ENCODE results near the gene CACNA2D3. TPM values are rescaled to one million over a fixed set of nuclear protein-coding genes. Genes with fewer than 3 reads are reported as not detected.

CACNA2D3 gene
- total RNA-seq, 4 donors from 2014 or later: 0.30 to 9.6 (median 3.9) TPM

DNA sequence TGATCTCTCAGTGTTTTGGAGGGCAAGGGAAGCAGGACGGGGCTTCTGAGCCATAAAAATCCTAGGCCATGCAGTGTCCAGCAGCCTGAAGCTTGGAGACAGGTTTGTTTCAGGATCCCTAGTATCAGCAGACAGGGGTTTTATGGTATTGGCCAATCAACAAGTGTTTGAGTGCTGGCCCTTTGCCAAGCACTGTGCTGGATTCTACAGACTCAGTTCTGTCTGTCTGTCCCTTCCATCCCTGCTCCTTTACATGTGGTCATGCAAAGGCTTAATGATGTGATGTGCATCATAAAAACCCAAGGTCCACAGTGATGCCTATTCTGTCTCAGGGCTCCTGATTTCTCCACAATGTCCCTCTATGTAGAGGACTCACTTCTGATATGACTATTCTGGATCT lies 621.4 kb downstream of the CACNA2D3 start:
- no peaks in the 10 kb centered on the region for H3K4me1 ChIP-seq
- H3K4me3 ChIP-seq: no peak overlapping the region
- no peaks in the 10 kb centered on the region for H3K27me3 ChIP-seq
- TF ChIP-seq, protein P1, sequence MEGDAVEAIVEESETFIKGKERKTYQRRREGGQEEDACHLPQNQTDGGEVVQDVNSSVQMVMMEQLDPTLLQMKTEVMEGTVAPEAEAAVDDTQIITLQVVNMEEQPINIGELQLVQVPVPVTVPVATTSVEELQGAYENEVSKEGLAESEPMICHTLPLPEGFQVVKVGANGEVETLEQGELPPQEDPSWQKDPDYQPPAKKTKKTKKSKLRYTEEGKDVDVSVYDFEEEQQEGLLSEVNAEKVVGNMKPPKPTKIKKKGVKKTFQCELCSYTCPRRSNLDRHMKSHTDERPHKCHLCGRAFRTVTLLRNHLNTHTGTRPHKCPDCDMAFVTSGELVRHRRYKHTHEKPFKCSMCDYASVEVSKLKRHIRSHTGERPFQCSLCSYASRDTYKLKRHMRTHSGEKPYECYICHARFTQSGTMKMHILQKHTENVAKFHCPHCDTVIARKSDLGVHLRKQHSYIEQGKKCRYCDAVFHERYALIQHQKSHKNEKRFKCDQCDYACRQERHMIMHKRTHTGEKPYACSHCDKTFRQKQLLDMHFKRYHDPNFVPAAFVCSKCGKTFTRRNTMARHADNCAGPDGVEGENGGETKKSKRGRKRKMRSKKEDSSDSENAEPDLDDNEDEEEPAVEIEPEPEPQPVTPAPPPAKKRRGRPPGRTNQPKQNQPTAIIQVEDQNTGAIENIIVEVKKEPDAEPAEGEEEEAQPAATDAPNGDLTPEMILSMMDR (IDR thresholded peaks at IDR 0.05): no peak
- no peak for TF ChIP-seq POLR2A (IDR thresholded peaks at IDR 0.05)
- no peak for TF ChIP-seq EP300 (IDR thresholded peaks at IDR 0.05)
- WGBS, 2 donors: 71 to 74% methylated on average over 1 of the region's 1 CpG
- H3K9me3 ChIP-seq: no peaks in the 10 kb centered on the region
- DNase-seq (ENCODE audit: low spot score in 2 of 2): no peak
- H3K27ac ChIP-seq: no peak overlapping the region
- no peaks in the 10 kb centered on the region for H3K36me3 ChIP-seq

DNA sequence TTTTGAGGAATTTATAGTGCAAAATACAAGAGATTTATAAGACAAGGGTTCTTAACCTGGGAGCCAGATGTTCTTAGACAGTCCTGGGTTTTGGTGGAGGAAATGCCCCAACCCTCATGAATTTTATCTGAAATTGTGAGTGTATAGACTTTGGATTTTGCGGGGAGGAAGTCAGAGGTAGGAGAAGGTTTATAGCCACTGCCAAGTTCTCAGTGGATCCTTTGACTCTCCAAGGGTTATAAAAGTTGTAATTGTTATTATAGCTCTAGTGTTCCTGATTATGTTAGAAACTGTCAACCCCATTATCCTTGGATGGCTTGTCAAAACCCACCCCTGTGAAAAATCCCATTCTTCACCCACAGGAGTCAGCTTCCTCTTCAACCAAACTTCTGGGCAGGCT lies 621.9 kb downstream of the CACNA2D3 start:
- no peaks in the 10 kb centered on the region for H3K27me3 ChIP-seq
- no peak for DNase-seq (ENCODE audit: low spot score in 2 of 2)
- no peak overlapping the region for H3K4me3 ChIP-seq
- H3K36me3 ChIP-seq: no peaks in the 10 kb centered on the region
- H3K27ac ChIP-seq: no peak overlapping the region
- H3K9me3 ChIP-seq: no peaks in the 10 kb centered on the region
- WGBS, 2 donors: 88 to 92% methylated on average over 1 of the region's 1 CpG
- H3K4me1 ChIP-seq: no peaks in the 10 kb centered on the region
- TF ChIP-seq POLR2A (IDR thresholded peaks at IDR 0.05) (no peak), EP300 (IDR thresholded peaks at IDR 0.05) (no peak)
- TF ChIP-seq, protein P1 (IDR thresholded peaks at IDR 0.05): no peak

DNA sequence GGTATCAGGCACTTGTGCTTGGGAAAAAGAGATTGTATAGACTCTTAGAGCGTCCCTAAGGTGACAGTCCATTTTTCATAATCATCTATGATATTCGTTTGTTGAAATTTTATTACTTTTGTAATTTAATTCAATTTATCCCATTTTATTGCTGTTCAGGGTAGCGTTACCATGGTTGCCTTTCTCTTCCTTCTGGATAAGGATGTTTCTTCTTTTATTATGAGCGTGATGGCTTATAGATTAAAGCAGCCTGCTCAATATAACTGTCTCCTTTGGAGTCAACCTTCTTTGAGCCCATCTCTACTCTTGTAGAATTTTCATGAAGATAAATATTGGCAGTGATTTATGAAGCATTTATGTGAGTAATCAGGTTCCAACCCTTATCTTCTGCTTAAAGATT lies 623.5 kb downstream of the CACNA2D3 start:
- Histone ChIP-seq H3K9me3 (no peaks in the 10 kb centered on the region), H3K4me3 (no peak overlapping the region), H3K4me1 (no peaks in the 10 kb centered on the region), H3K27ac (no peak overlapping the region), H3K27me3 (no peaks in the 10 kb centered on the region), H3K36me3 (no peaks in the 10 kb centered on the region)
- TF ChIP-seq POLR2A (IDR thresholded peaks at IDR 0.05) (no peak), EP300 (IDR thresholded peaks at IDR 0.05) (no peak)
- TF ChIP-seq, protein P1 (IDR thresholded peaks at IDR 0.05): no peak
- 83 to 85% methylated on average over 4 of the region's 4 CpGs for WGBS, 2 donors
- DNase-seq (ENCODE audit: low spot score in 2 of 2): no peak

DNA sequence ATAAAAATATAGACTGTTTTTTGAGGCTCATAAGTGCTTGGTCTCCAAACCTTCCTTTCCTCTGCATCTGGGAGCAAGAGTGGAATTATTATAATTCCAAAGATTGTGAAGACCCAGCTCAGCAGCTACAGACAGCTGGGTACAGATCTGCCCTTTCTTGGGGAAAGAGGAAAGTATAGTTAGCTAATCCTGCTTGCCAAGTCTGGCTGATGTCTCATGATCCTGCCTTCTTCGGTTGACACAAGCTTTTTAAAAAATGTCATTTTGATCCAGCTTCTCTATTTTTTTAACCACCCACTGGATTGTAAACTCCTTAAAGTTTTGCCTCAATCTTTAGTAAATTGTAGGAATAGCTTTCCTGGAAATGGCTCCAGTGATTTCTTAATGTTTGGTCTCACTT lies 624.4 kb downstream of the CACNA2D3 start:
- no peak for TF ChIP-seq POLR2A (IDR thresholded peaks at IDR 0.05)
- TF ChIP-seq, protein P1 (IDR thresholded peaks at IDR 0.05): no peak
- TF ChIP-seq EP300 (IDR thresholded peaks at IDR 0.05): no peak
- Histone ChIP-seq H3K4me3 (no peak overlapping the region), H3K36me3 (no peaks in the 10 kb centered on the region), H3K4me1 (no peaks in the 10 kb centered on the region), H3K27me3 (no peaks in the 10 kb centered on the region), H3K27ac (no peak overlapping the region), H3K9me3 (no peaks in the 10 kb centered on the region)
- DNase-seq (ENCODE audit: low spot score in 2 of 2): no peak
- WGBS, 2 donors: 62 to 63% methylated on average over 1 of the region's 1 CpG

DNA sequence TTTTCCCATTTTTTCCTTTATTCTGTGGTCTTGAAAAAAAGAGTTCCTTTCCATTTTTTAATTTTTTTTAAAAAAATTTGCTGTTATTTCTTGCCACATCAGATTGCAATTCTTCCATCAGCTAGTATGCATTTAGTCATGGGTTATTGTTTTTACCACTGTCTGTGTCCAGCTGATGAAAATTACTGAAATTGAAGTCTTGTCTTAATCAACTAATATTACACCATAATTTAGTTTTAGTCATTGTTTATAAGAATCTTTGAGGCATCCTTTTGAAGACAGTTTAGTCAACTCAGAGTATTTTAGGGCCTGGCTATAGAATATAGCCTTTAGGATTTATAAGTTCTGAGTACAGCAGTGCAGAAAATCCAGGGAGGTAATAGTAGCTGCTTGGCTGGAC lies 633.4 kb downstream of the CACNA2D3 start:
- no peaks in the 10 kb centered on the region for H3K27me3 ChIP-seq
- H3K4me3 ChIP-seq: no peak overlapping the region
- no peak for DNase-seq (ENCODE audit: low spot score in 2 of 2)
- no peaks in the 10 kb centered on the region for H3K36me3 ChIP-seq
- H3K9me3 ChIP-seq: no peaks in the 10 kb centered on the region
- no peak for TF ChIP-seq EP300 (IDR thresholded peaks at IDR 0.05)
- TF ChIP-seq, protein P1 (IDR thresholded peaks at IDR 0.05): no peak
- no peak for TF ChIP-seq POLR2A (IDR thresholded peaks at IDR 0.05)
- H3K4me1 ChIP-seq: no peaks in the 10 kb centered on the region
- no peak overlapping the region for H3K27ac ChIP-seq

Data from tibial nerve (tissue), 4 donors.